Stimulated activated CD4-positive, alpha-beta T cell treated with anti-CD3 and anti-CD28 coated beads, Interleukin-2, amount 100 ng/mL, for 4 hours (primary cell): ENCODE results near the gene HACD2.
"Not testable (repeated sequence)": the region's sequence is repeated elsewhere in the genome, so short reads cannot be mapped to it uniquely, and the experiment has no call there.

Source experiments
- DNase-seq: peaks from one replicate; pipeline ENCODE4 v3.0.0-alpha.2; 2020; ENCODE audit warnings: low read depth

The HACD2 gene, protein sequence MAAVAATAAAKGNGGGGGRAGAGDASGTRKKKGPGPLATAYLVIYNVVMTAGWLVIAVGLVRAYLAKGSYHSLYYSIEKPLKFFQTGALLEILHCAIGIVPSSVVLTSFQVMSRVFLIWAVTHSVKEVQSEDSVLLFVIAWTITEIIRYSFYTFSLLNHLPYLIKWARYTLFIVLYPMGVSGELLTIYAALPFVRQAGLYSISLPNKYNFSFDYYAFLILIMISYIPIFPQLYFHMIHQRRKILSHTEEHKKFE

DNA sequence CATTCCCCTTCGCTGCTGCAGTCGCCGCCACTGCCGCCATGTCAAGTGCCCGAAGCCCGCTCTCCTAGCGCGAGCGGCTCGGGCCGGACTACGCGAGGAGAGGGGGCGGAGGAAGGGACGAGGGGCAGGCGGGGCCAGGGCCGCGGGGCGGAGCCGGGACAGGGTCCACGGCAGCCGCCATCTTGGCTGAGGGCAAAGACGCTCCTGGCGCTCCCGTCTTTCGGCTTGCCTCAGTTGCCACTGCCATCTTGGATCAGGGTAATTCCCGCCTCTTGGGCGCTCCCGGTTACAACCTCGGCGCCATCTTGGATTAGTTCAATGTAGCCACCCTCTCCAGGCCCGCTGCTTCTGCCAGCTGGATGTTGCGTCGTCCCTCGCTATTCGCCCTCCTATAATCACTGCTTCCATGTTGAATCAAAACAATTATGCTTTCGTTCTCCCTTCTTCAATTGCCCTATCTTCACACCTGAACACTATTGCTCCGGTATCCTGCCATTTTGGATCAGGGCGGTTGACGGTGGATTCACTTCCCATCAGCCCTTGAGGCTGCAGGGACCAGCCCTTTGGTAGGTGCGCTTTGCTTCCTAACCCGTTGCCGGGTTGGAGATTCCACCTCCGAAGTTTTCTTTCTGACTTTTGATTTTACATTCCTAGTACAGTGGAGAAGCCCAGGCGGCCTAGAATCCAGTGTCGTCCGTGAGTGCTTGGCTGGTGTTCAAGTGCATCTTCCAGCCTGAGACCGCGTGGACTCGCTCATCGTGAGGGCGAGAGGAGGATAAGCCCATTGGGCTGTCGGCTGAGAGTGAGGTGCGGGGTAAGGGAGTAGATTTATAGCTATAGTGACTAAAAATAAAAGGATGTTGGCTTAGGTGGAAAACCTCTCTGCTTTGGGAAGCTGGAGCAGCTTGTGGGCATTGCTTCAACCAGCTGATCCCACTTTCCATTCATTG lies at the start of gene HACD2:
Gene HACD2, minus strand, starts transcription at position 66 of the 950 bp plus-strand sequence. Its CDS starts 26 bp downstream, at position 40.
- DNase-seq = peak; percentile 92

DNA sequence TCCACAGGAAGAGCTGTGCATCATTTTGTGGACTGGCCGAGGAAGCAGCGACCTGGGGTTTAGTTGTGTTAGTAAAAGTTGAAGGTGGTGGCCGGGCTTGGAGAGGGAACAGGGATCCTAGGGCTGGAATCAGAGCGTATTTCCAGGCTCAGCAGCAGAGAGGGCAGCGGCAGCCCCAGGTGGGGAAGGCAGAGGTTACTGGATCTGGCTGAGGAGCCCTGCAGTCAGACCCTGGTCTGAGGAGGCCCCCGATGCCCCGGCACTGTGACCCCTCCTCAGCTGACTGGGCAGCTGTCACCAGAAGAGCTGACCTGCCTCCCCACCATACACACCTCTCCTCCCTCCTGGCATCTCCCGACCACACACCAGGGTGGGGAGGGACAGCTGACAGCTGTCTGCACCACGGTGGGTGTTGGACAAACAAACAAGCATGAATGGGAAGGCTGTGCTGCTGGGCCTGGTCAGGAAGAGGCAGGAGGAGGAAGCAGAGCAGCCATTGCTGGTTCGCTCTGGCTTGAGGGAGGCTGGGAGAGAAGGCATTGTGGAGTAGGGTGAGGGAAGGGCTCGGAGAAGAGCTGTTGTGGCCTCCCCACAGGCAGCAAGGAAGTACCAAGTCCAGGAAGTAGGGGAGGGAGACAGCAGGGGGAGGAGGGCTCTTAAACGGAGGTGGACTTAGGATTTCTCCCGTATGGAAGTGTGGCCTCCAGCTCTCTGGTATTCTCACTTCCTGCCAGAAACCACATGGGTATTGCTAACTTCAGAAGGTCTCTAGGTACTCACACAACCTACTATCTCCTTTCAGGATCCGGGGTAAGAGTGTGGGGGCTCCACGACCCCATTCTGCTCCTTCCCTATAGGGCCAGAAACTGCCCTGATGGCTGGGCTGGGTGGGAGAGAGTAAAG lies 49.5 kb upstream of the HACD2 start:
- no peak for DNase-seq

DNA sequence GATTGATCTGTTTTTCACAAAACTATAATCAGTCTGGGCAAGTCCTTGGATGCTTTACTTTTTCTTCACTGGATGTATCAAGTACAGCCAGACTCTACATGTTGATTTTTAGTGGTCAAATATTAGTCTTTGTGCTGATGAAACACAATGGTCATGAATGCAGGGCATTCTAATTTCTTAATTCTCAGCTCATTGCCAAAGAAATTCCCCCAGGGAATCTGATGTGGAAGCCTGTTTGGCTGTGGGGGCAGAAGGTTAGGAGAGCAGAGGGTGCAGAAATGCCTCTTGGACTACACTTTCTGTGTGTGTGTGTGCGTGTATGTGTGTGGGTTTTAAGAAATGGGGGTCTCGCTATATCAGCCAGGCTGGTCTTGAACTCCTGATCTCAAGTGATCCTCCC lies 48.7 kb upstream of the HACD2 start:
- no peak for DNase-seq

DNA sequence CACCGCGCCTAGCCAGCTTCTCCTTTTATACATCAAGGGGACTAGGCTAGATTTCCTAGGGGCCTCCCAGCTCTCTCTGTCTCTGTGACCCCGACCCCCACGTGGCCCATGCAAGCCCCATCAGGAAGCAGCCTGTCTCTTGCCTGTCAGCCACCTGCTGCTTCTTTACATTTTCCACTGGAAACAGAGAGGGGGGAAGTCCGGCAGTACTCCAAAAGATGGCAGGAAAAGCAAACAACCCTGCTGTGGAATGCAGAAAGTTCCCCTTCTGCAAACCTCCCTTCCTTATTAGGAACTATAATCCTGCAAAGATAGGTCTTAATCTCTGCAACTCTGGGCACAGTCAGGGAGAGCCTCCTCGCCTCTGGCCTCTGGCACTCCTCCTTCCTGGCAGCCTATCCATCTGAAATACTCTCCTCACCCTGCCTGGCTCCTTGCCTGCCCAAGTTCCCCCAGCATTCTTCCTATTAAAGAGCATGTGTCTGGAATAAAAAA lies 47.4 kb upstream of the HACD2 start:
- no peak for DNase-seq

DNA sequence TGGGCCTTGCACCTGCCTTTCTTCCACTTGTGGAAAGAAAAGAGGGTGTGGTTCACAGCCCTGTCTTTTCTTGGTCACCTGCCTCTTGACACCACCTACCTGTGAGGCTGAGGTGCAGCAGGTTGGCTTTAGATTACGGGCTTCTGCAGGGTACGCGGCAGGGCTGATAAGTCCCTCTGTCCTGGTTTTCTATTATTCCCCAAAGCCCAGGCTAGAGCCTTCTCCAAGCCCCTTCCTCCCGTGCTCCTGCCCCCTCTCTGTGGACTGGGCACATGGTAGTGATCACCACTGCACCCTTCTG lies 44.8 kb upstream of the HACD2 start:
- no peak for DNase-seq

DNA sequence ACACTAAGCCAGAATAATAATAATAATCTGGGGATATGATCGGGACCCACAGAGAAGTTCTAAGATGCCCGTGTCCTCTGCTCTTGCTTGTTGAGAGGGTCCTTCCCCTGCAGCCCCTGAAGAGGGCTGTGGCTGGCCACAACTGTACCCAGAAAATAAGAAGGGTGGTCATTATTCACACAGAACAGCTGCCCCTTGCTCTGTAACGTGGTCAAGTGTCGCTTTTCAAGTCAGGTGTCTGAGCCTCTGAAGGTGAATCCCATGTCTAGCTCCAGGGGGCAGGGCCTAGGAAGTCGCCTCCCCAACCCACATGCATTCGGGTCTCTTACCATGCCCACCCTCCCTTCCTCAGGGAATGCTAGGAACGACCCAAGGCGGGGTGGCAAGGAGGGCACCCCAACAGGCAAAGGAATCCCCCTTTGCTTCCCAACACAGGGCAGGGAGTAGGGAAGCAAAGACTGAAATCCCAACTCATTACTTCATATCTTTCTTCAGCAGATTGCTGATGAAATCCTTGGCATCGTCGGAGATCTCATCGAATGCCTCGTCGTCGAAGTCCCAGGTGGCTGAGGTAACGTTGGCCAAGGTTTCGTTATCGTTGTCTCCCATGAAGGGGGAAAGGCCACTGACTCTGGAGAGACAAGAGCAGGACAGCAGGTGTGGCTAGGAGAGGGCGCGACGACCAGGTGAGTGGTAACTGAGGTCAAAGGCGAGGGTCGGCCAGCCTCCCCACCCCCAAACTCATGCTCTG lies 44.3 kb upstream of the HACD2 start:
- DNase-seq = no peak

DNA sequence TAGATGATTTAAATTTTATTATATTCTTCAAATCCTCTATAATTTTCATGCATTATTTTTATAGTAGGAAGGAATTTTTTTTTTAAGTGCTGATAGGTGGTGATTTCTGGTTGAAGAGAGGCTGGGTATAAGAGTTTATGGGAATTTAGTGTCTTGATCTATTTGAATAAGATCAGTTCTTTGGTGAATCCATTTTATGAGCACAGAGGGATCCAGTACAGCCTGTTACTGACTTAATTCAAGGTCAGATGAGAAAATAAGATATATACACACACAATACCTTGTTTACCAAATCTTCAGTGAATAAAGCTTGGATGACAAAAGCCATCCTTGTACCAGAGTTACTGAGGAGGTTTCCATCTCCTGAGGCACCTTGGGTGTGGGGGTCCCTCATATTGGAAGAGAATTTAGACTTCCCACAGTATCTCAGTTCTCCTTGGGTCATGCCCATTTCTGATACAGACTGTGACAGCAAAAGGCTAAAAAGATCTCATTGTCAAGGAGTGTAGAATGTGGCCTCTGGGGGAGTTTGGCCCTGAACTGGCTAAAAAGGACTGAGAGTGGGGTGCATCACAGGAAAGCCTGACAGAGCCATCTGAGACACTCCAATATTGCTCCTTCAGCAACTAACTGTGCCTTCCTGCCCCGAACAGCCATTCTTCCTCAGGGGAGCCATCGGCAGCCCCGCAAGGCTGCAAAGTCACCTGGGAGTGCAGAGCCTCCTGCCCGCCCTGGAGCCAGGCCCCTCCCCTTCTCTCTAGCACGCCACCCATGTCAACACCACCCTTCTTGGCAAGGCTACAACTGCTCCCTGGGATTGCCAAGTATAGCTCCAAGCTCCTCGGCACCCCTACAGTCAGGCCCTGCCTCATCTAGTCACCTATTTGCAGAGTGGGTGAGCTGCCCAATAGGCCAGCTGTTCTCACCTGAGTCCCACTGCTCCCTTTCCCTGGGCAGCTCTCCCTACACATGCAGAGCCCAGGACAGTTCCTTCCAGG lies 43.1 kb upstream of the HACD2 start:
- DNase-seq = no peak

DNA sequence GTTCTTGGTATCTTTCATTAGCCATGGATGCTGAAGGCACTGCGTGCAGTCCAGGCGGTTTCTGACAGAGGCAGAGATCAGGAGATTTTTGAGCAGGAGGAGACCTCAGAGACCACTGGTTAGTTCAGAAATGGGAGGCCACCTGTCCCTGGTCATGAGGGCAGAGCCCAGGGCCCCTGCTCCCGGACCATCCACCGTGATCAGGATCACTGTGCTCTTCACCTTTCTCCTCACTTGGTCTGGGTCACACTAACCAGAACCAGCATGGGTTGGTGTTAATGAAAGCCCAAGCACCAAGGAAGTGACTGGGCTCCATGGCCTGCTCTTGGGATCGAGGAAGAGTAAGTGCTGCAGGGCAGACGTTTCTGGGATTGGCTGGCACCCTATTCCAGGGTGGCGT lies 42.0 kb upstream of the HACD2 start:
- DNase-seq = no peak

DNA sequence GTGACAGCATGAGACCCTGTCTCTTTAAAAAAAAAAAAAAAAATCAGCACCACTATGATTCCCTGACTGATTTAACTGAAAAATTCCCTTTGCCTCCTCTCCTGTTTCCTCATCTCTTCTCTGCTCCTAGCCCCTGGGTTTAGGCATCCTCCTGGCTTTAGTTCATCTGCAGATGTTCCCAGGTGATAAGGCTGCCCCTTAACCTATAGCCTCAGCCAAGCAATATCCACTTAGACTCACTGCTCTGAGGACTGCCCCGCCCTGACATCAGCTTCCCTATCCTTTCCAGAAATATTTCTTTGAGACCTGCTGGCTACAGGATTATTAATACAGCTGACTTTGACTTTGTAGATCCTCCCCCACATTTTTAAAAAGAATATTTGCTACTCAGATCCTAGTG lies 39.4 kb upstream of the HACD2 start:
- no peak for DNase-seq

DNA sequence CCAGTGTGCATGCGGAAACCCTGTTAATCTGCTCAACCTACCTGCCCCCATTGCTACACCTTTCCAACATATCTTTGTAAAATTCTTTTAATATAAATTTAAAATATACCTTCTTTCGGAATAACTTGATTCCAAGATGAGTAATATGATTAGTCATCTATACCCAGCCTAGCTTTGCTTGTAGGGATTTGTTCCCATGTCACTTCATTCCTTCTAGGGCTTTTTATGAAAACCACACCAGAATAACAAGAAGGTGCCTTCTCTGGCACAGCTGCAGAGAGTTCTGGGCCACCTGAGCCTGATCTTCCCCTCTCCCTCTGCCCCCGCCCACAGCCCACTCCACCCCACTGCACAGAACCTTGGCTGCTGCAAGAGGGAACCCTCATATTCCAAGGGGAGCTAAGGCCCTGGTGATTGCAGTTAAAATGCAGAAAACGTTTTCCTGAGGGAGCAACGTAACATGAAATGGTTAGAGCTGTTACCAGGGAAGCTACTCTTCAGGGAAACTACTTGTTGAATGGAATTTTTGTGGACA lies 38.6 kb upstream of the HACD2 start:
- no peak for DNase-seq

DNA sequence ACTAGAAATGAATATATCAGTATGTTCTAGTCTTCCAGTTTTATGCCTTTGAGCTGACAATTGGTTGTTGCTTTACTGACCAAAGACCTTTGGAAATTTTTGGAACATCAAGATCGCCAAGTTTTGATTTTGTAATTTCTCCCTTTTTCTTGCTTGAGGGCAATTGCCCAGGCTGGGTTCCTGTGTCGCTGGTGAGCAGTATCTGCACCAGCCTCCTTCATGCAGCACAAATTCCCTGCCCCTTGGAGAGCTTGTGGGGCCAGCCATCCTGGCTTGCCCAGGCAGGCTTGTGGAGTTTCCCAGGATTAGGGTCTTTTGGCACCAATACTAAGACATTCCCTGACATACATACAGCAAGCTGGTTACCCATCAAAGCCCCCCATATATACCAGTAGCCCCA lies 37.9 kb upstream of the HACD2 start:
- DNase-seq = no peak

DNA sequence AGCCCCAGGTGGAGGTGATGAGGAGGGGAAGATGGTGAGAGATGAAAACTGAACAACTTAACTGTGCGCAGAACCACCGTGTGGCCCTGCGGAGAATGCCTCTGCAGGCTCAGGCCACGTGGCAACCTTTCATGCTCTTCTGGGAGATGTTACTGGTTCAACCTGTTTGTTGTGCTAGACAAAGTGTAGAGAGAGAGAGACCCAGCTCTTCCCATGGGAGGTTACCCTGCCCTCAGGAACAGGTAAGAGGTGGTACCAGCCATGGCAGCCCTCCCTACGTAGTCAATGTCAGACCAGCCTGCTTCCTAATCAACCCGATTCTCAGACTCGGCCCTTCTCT lies 37.0 kb upstream of the HACD2 start:
- no peak for DNase-seq

DNA sequence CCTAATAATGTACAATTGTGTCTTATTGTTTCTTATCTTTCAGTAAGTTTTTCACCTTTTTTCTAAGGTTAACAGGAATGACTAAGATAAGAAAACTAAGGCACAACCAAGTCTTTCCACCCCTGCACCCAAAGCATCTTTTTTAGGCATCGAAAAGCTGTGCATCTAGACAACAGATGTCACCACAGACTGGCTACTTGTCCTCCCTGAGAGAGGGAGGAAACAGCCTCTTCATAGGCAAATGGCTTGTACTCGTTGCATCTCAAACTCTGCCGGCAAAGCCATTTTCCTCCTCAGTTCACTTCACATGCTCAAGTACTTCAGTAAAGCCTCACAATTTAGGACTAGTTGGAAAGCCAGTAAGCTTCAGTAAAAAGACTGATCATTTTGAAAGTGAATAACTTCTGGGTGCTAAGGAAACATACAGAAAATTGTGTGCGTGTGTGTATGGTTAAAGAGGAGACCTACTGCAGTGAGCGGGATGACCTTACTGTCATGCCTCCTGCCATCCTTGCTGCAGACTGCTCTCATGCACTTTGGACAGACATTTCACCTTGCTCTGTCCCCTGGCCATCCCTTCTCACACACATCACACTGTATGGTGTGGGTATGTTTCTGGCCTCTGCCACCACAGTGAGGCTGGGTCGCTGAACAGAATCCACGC lies 36.5 kb upstream of the HACD2 start:
- DNase-seq = no peak

DNA sequence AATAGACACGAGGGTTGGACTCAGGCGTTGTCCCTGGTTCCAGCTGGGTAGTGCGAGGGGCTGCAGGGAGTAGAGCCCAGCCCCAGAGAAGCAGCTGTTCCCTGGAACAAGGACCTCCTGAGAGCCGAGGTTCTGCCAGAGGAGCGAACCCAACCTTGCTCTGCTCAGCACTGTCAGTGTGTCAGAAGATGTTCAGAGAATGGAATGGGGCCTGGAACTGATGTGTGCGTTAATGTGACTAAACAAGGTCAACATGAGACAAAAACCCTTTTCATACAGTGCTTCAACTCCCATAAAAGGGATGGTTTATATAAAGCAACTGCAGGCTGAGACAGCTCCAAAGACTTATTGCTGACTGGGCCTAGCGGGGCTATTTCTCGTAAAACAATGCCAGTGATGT lies 35.5 kb upstream of the HACD2 start:
- no peak for DNase-seq

DNA sequence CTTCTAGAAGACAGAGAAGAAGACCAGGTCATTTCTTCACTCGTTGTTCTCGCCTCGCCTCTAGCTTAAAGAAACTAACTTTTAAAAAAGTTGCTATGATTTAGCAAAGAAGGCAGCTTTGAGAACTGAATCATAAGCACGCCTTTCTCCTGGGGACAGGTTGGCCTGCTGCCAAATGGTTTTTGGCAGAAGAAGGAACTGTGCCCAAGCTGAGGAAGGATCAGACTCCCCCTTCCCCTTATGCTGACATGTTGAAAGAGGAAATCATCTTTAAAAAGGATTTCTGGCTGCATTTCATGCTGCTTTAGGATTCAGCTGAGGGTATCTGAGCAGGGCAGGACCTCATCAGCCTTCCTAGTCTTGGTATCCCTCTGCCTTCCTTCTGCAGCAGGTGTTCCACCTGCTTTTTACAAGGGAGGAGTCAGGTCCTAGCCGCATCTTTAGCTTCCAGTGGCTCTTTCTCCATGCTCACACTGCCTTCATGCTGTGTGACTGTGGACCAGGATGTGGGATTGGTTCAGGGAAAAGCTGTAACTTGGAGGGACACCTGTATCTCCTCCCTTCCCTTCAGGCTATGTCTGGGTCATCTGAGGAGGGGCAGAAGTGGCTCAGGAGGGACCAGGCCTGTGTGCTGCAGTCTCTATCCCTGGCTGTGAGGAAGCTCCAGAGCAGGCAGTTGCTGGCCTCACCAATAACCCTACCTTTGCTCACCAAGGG lies 34.1 kb upstream of the HACD2 start:
- DNase-seq = no peak

DNA sequence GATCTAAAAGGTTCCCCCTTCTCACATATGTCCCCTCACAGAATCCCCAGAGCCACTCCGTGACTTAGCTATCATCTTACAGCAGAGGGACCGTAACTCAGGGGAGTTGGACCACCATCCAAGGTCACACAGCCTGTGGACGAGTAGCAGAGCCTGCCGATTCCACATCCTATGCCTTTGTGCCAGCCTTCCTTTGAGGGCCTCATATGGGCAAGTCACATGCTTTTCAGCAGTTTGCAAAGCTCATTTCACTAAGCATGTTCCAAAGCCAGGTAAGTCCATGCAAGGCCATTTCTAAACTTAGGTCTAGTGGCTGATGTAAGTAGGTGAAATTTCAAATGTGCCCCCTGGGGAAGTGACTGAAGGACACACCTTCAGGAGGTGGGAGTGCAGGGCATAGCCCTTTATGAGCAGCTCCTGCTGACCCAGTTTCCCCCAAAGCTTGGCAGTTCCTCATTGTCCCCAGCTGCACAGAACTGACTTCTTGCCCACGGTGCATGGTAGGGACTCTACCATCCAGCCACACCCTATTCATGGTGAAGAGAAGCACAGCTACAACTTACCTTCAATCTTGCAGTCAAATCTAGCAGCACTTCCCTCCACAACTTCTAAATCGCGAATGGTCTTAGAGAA lies 33.3 kb upstream of the HACD2 start:
- DNase-seq = no peak

DNA sequence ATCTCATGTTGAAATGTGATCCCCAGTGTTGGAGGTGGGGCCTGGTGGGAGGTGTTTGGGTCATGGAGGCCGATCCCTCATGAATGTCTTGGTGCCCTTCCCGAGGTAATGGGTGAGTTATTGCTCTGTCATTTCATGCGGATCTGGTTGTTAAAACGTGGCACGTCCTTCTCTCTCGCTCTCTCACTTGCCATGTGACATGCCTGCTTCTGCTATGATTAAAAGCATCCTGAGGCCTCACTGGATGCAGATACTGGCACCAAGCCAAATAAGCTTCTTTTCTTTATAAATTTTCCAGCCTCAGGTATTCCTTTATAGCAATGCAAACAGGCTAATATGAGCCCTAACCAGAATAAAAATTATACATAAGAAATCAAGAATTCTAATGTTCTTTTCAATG lies 31.7 kb upstream of the HACD2 start:
- no peak for DNase-seq

DNA sequence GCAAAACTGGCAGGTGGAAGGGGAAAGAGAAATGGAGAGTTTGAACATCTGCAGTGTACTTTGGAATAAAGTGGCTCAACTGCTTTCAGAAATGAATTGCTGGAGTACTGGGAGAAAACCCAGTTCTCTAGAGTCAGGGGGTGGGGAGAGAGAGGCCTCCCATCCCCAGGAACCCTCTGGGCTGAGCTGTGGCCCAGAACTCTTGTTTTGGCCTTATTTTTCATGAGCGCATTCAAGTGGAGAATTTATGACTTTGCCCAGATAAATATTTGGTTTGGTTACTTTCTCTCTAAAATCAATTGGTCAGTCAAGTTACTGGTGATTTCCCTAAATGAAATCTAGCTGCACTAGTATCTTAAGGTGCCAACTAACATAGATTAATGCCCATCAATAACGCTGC lies 28.7 kb upstream of the HACD2 start:
- no peak for DNase-seq

DNA sequence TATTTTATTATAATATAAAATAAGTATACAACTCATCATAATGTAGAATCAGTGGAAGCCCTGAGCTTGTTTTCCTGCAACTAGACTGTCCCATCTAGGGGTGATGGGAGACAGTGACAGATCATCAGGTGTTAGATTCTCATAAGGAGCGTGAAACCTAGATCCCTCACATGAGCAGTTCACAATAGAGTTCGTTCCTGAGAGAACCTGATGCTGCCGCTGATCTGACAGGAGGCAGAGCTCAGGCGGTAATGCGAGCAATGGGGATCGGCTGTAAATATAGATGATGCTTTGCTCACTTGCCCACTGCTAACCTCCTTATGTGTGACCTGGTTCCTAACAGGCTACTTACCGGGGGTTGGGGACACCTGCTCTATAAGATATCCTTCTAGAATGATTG lies 26.8 kb upstream of the HACD2 start:
- not testable (repeated sequence) for DNase-seq
